ENCODE data around the gene ASS1.

ASS1 gene

GRCh38 chr9:130495067-130495466 is 50.3 kb downstream of the ASS1 start:
- H3K27ac ChIP-seq (ENCODE audit: low read length), result no peak overlapping the region
- no peaks in the 10 kb centered on the region for H3K4me1 ChIP-seq (ENCODE audit: insufficient read depth, low read length)
- no peak overlapping the region for H3K4me3 ChIP-seq (ENCODE audit: low read length)
- peaks cover 23% of the 10 kb centered on the region for H3K36me3 ChIP-seq (ENCODE audit: insufficient read depth, low read depth, low read length)
- H3K9me3 ChIP-seq (ENCODE audit: insufficient read depth, low read depth, low read length), result no peaks in the 10 kb centered on the region; the same call in none of the 2 replicates
- no peak overlapping the region for H3K9ac ChIP-seq (ENCODE audit: low read depth, low read length)
- no peaks in the 10 kb centered on the region for H3K27me3 ChIP-seq (ENCODE audit: insufficient read depth, low read length)

GRCh38 chr9:130497139-130497538 is 52.4 kb downstream of the ASS1 start:
- Histone ChIP-seq H3K9ac (ENCODE audit: low read depth, low read length) (no peak overlapping the region), H3K27ac (ENCODE audit: low read length) (no peak overlapping the region), H3K36me3 (ENCODE audit: insufficient read depth, low read depth, low read length) (peaks cover 18% of the 10 kb centered on the region), H3K9me3 (ENCODE audit: insufficient read depth, low read depth, low read length) (no peaks in the 10 kb centered on the region; the same call in none of the 2 replicates), H3K4me1 (ENCODE audit: insufficient read depth, low read length) (no peaks in the 10 kb centered on the region; the same call in 1 of the 2 replicates), H3K4me3 (ENCODE audit: low read length) (no peak overlapping the region), H3K27me3 (ENCODE audit: insufficient read depth, low read length) (no peaks in the 10 kb centered on the region)

- Histone ChIP-seq H3K27me3 (ENCODE audit: insufficient read depth, low read length) (no peaks in the 10 kb centered on the region), H3K4me1 (ENCODE audit: insufficient read depth, low read length) (no peaks in the 10 kb centered on the region; the same call in 1 of the 2 replicates), H3K9ac (ENCODE audit: low read depth, low read length) (no peak overlapping the region), H3K27ac (ENCODE audit: low read length) (no peak overlapping the region), H3K9me3 (ENCODE audit: insufficient read depth, low read depth, low read length) (no peaks in the 10 kb centered on the region; the same call in none of the 2 replicates), H3K36me3 (ENCODE audit: insufficient read depth, low read depth, low read length) (peaks cover 18% of the 10 kb centered on the region), H3K4me3 (ENCODE audit: low read length) (no peak overlapping the region)
Observed at GRCh38 chr9:130498298-130498917, 53.6 kb downstream of the ASS1 start.

- H3K9ac ChIP-seq (ENCODE audit: low read depth, low read length), result no peak overlapping the region
- no peak overlapping the region for H3K27ac ChIP-seq (ENCODE audit: low read length)
- no peaks in the 10 kb centered on the region for H3K27me3 ChIP-seq (ENCODE audit: insufficient read depth, low read length)
- H3K4me1 ChIP-seq (ENCODE audit: insufficient read depth, low read length), result no peaks in the 10 kb centered on the region; the same call in 1 of the 2 replicates
- peaks cover 15% of the 10 kb centered on the region for H3K36me3 ChIP-seq (ENCODE audit: insufficient read depth, low read depth, low read length)
- H3K4me3 ChIP-seq (ENCODE audit: low read length), result no peak overlapping the region
- no peaks in the 10 kb centered on the region; the same call in none of the 2 replicates for H3K9me3 ChIP-seq (ENCODE audit: insufficient read depth, low read depth, low read length)
Observed at GRCh38 chr9:130498918-130499698, 54.3 kb downstream of the ASS1 start.

GRCh38 chr9:130499804-130500263 is 55.1 kb downstream of the ASS1 start:
- Histone ChIP-seq H3K9ac (ENCODE audit: low read depth, low read length) (no peak overlapping the region), H3K4me1 (ENCODE audit: insufficient read depth, low read length) (no peaks in the 10 kb centered on the region; the same call in 1 of the 2 replicates), H3K9me3 (ENCODE audit: insufficient read depth, low read depth, low read length) (no peaks in the 10 kb centered on the region; the same call in 1 of the 2 replicates), H3K27ac (ENCODE audit: low read length) (no peak overlapping the region), H3K27me3 (ENCODE audit: insufficient read depth, low read length) (no peaks in the 10 kb centered on the region), H3K4me3 (ENCODE audit: low read length) (no peak overlapping the region), H3K36me3 (ENCODE audit: insufficient read depth, low read depth, low read length) (peaks cover 9% of the 10 kb centered on the region)

GRCh38 chr9:130500340-130501180 is 55.8 kb downstream of the ASS1 start:
- Histone ChIP-seq H3K9me3 (ENCODE audit: insufficient read depth, low read depth, low read length) (no peaks in the 10 kb centered on the region), H3K27ac (ENCODE audit: low read length) (no peak overlapping the region), H3K36me3 (ENCODE audit: insufficient read depth, low read depth, low read length) (peaks cover 2% of the 10 kb centered on the region)

GRCh38 chr9:130501639-130502038 is 56.9 kb downstream of the ASS1 start:
- Histone ChIP-seq H3K36me3 (ENCODE audit: insufficient read depth, low read depth, low read length) (no peaks in the 10 kb centered on the region), H3K27me3 (ENCODE audit: insufficient read depth, low read length) (no peaks in the 10 kb centered on the region), H3K9me3 (ENCODE audit: insufficient read depth, low read depth, low read length) (no peaks in the 10 kb centered on the region), H3K9ac (ENCODE audit: low read depth, low read length) (no peak overlapping the region), H3K4me3 (ENCODE audit: low read length) (no peak overlapping the region), H3K27ac (ENCODE audit: low read length) (no peak overlapping the region), H3K4me1 (ENCODE audit: insufficient read depth, low read length) (no peaks in the 10 kb centered on the region; the same call in 1 of the 2 replicates)

More at GRCh38 chr9:130500340-130501180, 55.8 kb downstream of the ASS1 start:
- H3K4me1 ChIP-seq (ENCODE audit: insufficient read depth, low read length), result no peaks in the 10 kb centered on the region; the same call in 1 of the 2 replicates
- no peak overlapping the region for H3K4me3 ChIP-seq (ENCODE audit: low read length)
- H3K9ac ChIP-seq (ENCODE audit: low read depth, low read length), result no peak overlapping the region
- H3K27me3 ChIP-seq (ENCODE audit: insufficient read depth, low read length), result no peaks in the 10 kb centered on the region

GRCh38 chr9:130508218-130508617 is 63.5 kb downstream of the ASS1 start:
- Histone ChIP-seq H3K27ac (ENCODE audit: low read length) (no peak overlapping the region), H3K4me1 (ENCODE audit: insufficient read depth, low read length) (no peaks in the 10 kb centered on the region), H3K27me3 (ENCODE audit: insufficient read depth, low read length) (no peaks in the 10 kb centered on the region), H3K9ac (ENCODE audit: low read depth, low read length) (no peak overlapping the region), H3K36me3 (ENCODE audit: insufficient read depth, low read depth, low read length) (no peaks in the 10 kb centered on the region), H3K4me3 (ENCODE audit: low read length) (no peak overlapping the region), H3K9me3 (ENCODE audit: insufficient read depth, low read depth, low read length) (no peaks in the 10 kb centered on the region)

GRCh38 chr9:130512199-130512598 is 67.4 kb downstream of the ASS1 start:
- no peaks in the 10 kb centered on the region for H3K4me1 ChIP-seq (ENCODE audit: insufficient read depth, low read length)
- H3K4me3 ChIP-seq (ENCODE audit: low read length), result no peak overlapping the region
- H3K36me3 ChIP-seq (ENCODE audit: insufficient read depth, low read depth, low read length), result no peaks in the 10 kb centered on the region
- H3K9ac ChIP-seq (ENCODE audit: low read depth, low read length), result no peak overlapping the region
- no peak overlapping the region for H3K27ac ChIP-seq (ENCODE audit: low read length)
- H3K9me3 ChIP-seq (ENCODE audit: insufficient read depth, low read depth, low read length), result no peaks in the 10 kb centered on the region
- no peaks in the 10 kb centered on the region for H3K27me3 ChIP-seq (ENCODE audit: insufficient read depth, low read length)

GRCh38 chr9:130513078-130513477 is 68.3 kb downstream of the ASS1 start:
- Histone ChIP-seq H3K9me3 (ENCODE audit: insufficient read depth, low read depth, low read length) (no peaks in the 10 kb centered on the region), H3K4me3 (ENCODE audit: low read length) (no peak overlapping the region), H3K27ac (ENCODE audit: low read length) (no peak overlapping the region), H3K9ac (ENCODE audit: low read depth, low read length) (no peak overlapping the region), H3K4me1 (ENCODE audit: insufficient read depth, low read length) (no peaks in the 10 kb centered on the region), H3K36me3 (ENCODE audit: insufficient read depth, low read depth, low read length) (no peaks in the 10 kb centered on the region), H3K27me3 (ENCODE audit: insufficient read depth, low read length) (no peaks in the 10 kb centered on the region)

- H3K36me3 ChIP-seq (ENCODE audit: insufficient read depth, low read depth, low read length), result no peaks in the 10 kb centered on the region
- no peaks in the 10 kb centered on the region for H3K9me3 ChIP-seq (ENCODE audit: insufficient read depth, low read depth, low read length)
- no peaks in the 10 kb centered on the region for H3K27me3 ChIP-seq (ENCODE audit: insufficient read depth, low read length)
- H3K27ac ChIP-seq (ENCODE audit: low read length), result no peak overlapping the region
- no peak overlapping the region for H3K4me3 ChIP-seq (ENCODE audit: low read length)
- H3K9ac ChIP-seq (ENCODE audit: low read depth, low read length), result no peak overlapping the region
- H3K4me1 ChIP-seq (ENCODE audit: insufficient read depth, low read length), result peaks cover 5% of the 10 kb centered on the region; the same call in 1 of the 2 replicates
Observed at GRCh38 chr9:130518233-130518632, 73.5 kb downstream of the ASS1 start.
